G401 (cell line): ENCODE results near the gene BORCS5. TPM values are rescaled to one million over a fixed set of nuclear protein-coding genes. Genes with fewer than 3 reads are reported as not detected.
"Not testable (repeated sequence)": the region's sequence is repeated elsewhere in the genome, so short reads cannot be mapped to it uniquely, and the experiment has no call there.

Experiments
- DNase-seq: peaks from one replicate; pipeline ENCODE4 v3.0.0-alpha.2; 2015; ENCODE audit warnings: low spot score
- in situ Hi-C: cut with HindIII; loops from 2 replicates; pipeline ENCODE4 v1.10.0; 2016; ENCODE audit warnings: low sequenced_read_pairs, mixed read lengths
- total RNA-seq: library from RNA; depleted of rRNA; stranded (reverse); fragments of >200 nt; shearing (Covaris generic); gene quantifications from 2 replicates; pipeline ENCODE4 v1.2.3, GENCODE V29; 2014

Gene BORCS5
- total RNA-seq, 1 experiment from 2014 or later = 5.1 TPM

- no peak for DNase-seq
- in situ Hi-C loops = no loop called here
Measured at GRCh38 chr12:12381982-12382381, 25.1 kb downstream of the BORCS5 start.

- no peak for DNase-seq
- in situ Hi-C loops = no loop called here
Measured at GRCh38 chr12:12384571-12385340, 27.9 kb downstream of the BORCS5 start.

GRCh38 chr12:12387501-12387900, 30.6 kb downstream of the BORCS5 start:
- in situ Hi-C loops = no loop called here
- no peak for DNase-seq

DNA sequence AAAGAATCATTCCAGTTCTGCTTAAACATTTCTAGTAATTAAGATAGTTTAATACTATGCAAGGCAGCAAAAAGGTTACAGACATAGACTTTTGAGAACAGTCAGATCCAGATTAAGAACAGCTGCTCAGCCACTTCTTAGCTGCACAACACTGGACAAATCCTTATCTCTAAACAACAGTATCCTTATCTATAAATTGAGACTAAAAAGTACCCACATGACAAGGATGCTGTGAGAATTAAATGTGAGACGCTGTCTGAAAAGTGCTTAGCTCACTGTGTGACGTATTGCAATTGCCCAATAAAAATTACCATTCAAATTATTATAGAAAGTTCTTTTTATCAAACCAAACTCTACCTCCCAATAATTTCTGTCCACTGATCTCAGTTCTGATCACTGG, 35.5 kb downstream of the BORCS5 start:
- DNase-seq = no peak

DNA sequence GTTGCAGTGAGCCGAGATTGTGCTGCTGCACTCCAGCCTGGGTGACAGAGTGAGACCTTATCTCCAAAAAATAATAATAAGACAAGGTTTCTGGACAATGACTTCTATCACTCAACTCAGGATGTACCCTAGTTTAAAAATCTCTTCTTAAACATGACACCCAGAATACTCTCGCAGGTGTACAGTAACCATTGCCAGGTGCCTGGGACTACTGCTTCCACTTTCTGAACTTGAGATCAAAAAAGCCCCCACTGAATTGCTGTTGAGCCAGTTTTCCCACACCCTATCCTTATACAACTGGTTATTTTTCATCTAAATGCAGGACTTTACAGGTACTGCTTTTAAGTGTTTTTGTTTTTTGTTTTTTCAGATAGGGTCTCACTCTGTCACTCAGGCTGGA, 36.3 kb downstream of the BORCS5 start:
- no peak for DNase-seq
- in situ Hi-C loops = no loop called here

More for the DNA sequence above, 35.5 kb downstream of the BORCS5 start:
- in situ Hi-C loops = no loop called here

GRCh38 chr12:12396694-12397093, 39.8 kb downstream of the BORCS5 start:
- in situ Hi-C loops = no loop called here

GRCh38 chr12:12397184-12397583, 40.3 kb downstream of the BORCS5 start:
- DNase-seq = no peak
- in situ Hi-C loops = no loop called here

More at GRCh38 chr12:12396694-12397093, 39.8 kb downstream of the BORCS5 start:
- DNase-seq = no peak

DNA sequence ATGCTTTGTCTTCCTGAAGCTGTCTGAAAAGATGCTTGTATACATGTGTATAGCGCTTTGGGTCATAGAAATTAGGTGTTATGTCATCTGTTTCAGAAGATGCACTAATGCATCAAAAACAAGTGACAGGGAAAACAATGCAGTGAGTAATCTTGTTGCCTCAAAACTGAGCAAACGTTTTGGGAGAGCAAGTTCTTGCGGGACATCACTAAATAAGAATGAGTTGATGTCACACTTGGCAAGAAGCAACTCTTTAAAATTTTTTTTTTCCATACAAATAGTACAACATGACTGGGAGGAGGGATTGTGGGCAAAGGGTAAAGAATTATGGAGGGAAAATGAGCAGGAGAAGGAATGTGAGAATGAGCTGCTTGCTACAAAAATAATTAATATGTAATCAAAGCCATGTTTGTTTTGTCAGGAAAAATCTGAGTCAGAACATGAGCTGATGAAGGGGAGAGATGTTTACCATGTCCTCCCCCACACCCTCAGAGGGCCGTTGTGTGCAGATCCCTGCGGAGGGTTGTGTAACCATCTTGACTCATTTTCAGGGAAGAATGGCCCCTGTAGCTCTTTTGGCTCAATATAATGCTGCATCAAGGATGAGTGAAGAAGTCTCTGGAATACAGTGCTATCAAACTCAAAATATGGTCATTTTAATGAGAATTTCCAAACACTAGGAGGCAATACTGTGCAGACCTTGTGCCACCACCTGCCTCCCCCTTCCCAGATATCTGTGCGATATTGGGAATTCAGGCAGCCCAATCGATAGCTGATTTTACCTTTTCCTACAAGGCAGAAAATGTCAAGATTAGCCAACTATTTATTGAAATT, 41.4 kb downstream of the BORCS5 start:
- in situ Hi-C loops = no loop called here
- no peak for DNase-seq

- no peak for DNase-seq
- in situ Hi-C loops = no loop called here
Measured at GRCh38 chr12:12399161-12399560, 42.3 kb downstream of the BORCS5 start.

GRCh38 chr12:12399776-12400305, 43.0 kb downstream of the BORCS5 start:
- in situ Hi-C loops = no loop called here
- no peak for DNase-seq

DNA sequence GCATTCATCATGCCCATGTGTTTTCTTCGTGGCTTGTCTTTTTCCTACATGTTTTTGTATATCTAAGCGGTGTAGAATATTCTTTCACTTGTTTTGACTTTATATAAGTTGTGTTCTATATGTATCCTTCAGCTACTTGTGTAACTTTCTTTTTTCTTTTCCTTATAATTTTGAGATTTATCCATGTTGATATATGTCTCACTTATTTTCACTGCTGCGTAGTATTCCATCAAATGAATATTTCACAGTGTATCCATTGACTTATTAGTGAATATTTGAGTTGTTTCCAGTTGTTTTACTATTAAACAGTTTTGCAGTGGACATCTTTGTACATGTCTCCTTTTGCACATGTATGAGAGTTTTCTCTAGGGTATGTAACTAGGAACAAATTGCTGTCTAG, 43.9 kb downstream of the BORCS5 start:
- in situ Hi-C loops = no loop called here

DNA sequence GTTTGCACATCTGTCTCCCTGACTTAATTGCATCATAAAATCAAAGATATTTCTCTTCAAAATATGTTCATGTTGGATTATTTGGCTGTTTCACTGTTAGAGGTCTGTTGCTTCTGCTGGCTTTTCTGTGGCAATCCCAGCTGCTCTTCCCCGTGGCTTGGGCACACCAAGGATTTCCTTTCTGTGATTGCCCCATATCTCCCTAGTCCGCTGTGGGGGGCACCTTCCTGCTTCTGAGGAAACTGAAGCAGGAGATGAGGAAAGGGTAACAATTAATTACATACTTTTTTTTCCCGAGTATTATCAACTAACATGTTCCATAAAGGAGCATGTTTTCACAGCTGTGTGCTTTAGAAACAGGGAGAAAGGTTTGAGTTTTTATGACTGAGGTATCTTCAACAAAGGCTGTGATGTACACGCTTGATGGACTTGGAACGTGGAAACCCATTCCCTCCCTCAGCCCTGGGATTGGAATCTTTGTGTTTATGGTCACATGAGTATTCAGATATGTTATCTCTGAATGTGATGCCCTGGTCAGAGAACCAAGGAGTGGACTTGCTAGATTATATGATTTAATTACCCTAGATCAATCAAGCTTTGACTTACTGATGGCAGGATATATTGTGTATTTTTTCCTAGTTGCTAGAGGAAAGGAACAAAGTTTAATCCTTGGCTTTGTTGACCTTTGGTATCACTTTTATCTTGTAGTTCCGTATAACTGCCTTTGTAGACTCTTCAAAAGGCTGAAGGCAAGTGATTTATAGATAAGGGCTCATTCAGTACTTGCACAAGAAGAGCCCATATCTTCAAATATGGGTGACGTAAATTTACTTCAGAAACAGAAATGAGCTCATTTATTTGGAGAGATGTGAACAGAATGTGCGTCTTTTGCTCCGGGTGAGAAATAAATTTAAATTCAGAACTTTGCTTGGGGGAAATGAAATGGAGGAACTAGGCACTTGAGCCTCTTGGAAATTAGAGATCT, 46.7 kb downstream of the BORCS5 start:
- DNase-seq = no peak
- in situ Hi-C loops = no loop called here

More for the DNA sequence above, 43.9 kb downstream of the BORCS5 start:
- DNase-seq = no peak

DNA sequence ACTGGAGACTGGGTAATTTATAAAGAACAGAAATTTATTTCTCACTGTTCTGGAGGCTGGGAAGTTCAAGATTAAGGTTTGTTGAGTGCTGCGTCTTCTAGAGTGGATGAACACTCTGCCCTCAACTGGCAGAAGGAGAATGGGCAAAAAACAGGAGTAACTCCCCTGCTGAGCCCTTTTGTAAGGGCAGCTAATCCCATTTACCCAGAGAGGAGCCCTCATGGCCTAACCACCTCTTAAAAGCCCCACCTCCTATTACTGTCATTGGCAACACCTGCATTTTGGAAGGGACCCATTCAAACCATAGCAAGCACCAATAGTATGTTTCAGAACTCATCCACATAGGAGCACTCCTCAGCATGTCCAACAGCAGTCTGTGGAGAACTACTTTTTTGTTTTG, 47.4 kb downstream of the BORCS5 start:
- DNase-seq = no peak
- in situ Hi-C loops = no loop called here

- in situ Hi-C loops = no loop called here
- peak; percentile 94 for DNase-seq
Measured at GRCh38 chr12:12405882-12406281, 49.0 kb downstream of the BORCS5 start.

GRCh38 chr12:12406762-12407161, 49.9 kb downstream of the BORCS5 start:
- in situ Hi-C loops = no loop called here
- no peak for DNase-seq

- in situ Hi-C loops = no loop called here
- DNase-seq = no peak
Measured at GRCh38 chr12:12408265-12408690, 51.4 kb downstream of the BORCS5 start.

- DNase-seq, in situ Hi-C loops: not testable (repeated sequence)
Measured at GRCh38 chr12:12409337-12409736, 52.5 kb downstream of the BORCS5 start.

- DNase-seq = no peak
- in situ Hi-C loops = no loop called here
Measured at GRCh38 chr12:12415886-12416285, 59.0 kb downstream of the BORCS5 start.

DNA sequence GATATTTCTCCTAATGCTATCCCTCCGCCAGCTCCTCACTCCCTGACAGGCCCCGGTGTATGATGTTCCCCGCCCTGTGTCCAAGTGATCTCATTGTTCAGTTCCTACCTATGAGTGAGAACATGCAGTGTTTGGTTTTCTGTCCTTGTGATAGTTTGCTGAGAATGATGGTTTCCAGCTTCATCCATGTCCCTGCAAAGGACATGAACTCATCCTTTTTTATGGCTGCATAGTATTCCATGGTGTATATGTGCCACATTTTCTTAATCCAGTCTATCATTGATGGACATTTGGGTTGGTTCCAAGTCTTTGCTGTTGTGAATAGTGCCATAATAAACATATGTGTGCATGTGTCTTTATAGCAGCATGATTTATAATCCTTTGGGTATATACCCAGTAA, 62.3 kb downstream of the BORCS5 start:
- DNase-seq, in situ Hi-C loops: not testable (repeated sequence)
